ENCODE results near the gene ADAMTS7.
"Not testable (repeated sequence)": the region's sequence is repeated elsewhere in the genome, so short reads cannot be mapped to it uniquely, and the experiment has no call there.

Gene ADAMTS7

GRCh38 chr15:78831229-78832207 lies 20.3 kb upstream of the ADAMTS7 start:
- no peak for ATAC-seq

GRCh38 chr15:78830514-78831228 lies 19.4 kb upstream of the ADAMTS7 start:
- ATAC-seq: peak; percentile 17 to 43

GRCh38 chr15:78828920-78829319 lies 17.7 kb upstream of the ADAMTS7 start:
- no peak for ATAC-seq

GRCh38 chr15:78822514-78822913 lies 11.2 kb upstream of the ADAMTS7 start:
- ATAC-seq: no peak

GRCh38 chr15:78811825-78812183 lies 540 bp upstream of the ADAMTS7 start:
- ATAC-seq: no peak

- no peak for ATAC-seq
These were observed 721 bp downstream of the ADAMTS7 start for GRCh38 chr15:78810362-78811123.

- no peak for ATAC-seq
These were observed 1.3 kb downstream of the ADAMTS7 start for GRCh38 chr15:78810003-78810361.

- ATAC-seq: peak in 1 of 2 donors; percentile 37
These were observed 2.7 kb downstream of the ADAMTS7 start for GRCh38 chr15:78808550-78808949.

- ATAC-seq: no peak
These were observed 3.9 kb downstream of the ADAMTS7 start for GRCh38 chr15:78807359-78807758.

GRCh38 chr15:78804391-78804792 lies 6.9 kb downstream of the ADAMTS7 start:
- no peak for ATAC-seq

GRCh38 chr15:78800806-78801205 lies 10.5 kb downstream of the ADAMTS7 start:
- ATAC-seq: no peak

- ATAC-seq: no peak
These were observed 11.1 kb downstream of the ADAMTS7 start for GRCh38 chr15:78800189-78800588.

GRCh38 chr15:78799102-78799501 lies 12.2 kb downstream of the ADAMTS7 start:
- not testable (repeated sequence) for ATAC-seq

- not testable (repeated sequence) for ATAC-seq
These were observed 12.9 kb downstream of the ADAMTS7 start for GRCh38 chr15:78798355-78798754.

GRCh38 chr15:78797951-78798350 lies 13.3 kb downstream of the ADAMTS7 start:
- ATAC-seq: no peak

GRCh38 chr15:78796510-78796909 lies 14.8 kb downstream of the ADAMTS7 start:
- ATAC-seq: no peak

- ATAC-seq: no peak
These were observed 16.2 kb downstream of the ADAMTS7 start for GRCh38 chr15:78795043-78795442.

GRCh38 chr15:78794446-78794845 lies 16.8 kb downstream of the ADAMTS7 start:
- ATAC-seq: not testable (repeated sequence)

- no peak for ATAC-seq
These were observed 19.9 kb downstream of the ADAMTS7 start for GRCh38 chr15:78791357-78791756.

- peak; percentile 66 to 75 for ATAC-seq
These were observed 21.2 kb downstream of the ADAMTS7 start for GRCh38 chr15:78790027-78790426.

- no peak for ATAC-seq
These were observed 21.6 kb downstream of the ADAMTS7 start for GRCh38 chr15:78789615-78790014.

- no peak for ATAC-seq
These were observed 23.1 kb downstream of the ADAMTS7 start for GRCh38 chr15:78788016-78788660.

- ATAC-seq: not testable (repeated sequence)
These were observed 28.9 kb downstream of the ADAMTS7 start for GRCh38 chr15:78782402-78782801.
